Cerebellar nuclear complex (tissue), 1 donor: Measurements from ENCODE around the gene GJB1.
"Not testable (repeated sequence)": the region's sequence is repeated elsewhere in the genome, so short reads cannot be mapped to it uniquely, and the experiment has no call there.

ENCODE experiments used
- DNase-seq, 2 experiments: peaks; one replicate each; lab custom pipeline; 2025; lab: John Stamatoyannopoulos, UW

The GJB1 gene

GRCh38 chrX:71222929-71223328 lies at the start of gene GJB1:
GJB1 (plus strand) TSS chrX:71223224; CDS start chrX:71223708, 484 bp downstream.
- no peak for DNase-seq

- no peak for DNase-seq
These were observed 49.6 kb upstream of the GJB1 start for GRCh38 chrX:71173440-71173839.

- DNase-seq, result no peak
These were observed 48.2 kb upstream of the GJB1 start for GRCh38 chrX:71174795-71175194.

- no peak for DNase-seq
These were observed 47.5 kb upstream of the GJB1 start for GRCh38 chrX:71175531-71175930.

GRCh38 chrX:71177327-71177726 lies 45.7 kb upstream of the GJB1 start:
- no peak for DNase-seq

GRCh38 chrX:71178908-71179307 lies 44.1 kb upstream of the GJB1 start:
- no peak for DNase-seq

GRCh38 chrX:71180579-71181265 lies 42.3 kb upstream of the GJB1 start:
- DNase-seq, result not testable (repeated sequence)

GRCh38 chrX:71181558-71181909 lies 41.5 kb upstream of the GJB1 start:
- DNase-seq, result no peak

GRCh38 chrX:71181910-71182799 lies 40.9 kb upstream of the GJB1 start:
- DNase-seq, result peak in 1 of 2 experiments; percentile 82

- no peak for DNase-seq
These were observed 40.2 kb upstream of the GJB1 start for GRCh38 chrX:71182871-71183270.

GRCh38 chrX:71183341-71183740 lies 39.7 kb upstream of the GJB1 start:
- no peak for DNase-seq

GRCh38 chrX:71184092-71184491 lies 38.9 kb upstream of the GJB1 start:
- no peak for DNase-seq

GRCh38 chrX:71184803-71185495 lies 38.1 kb upstream of the GJB1 start:
- no peak for DNase-seq

GRCh38 chrX:71191248-71191647 lies 31.8 kb upstream of the GJB1 start:
- DNase-seq, result no peak

- no peak for DNase-seq
These were observed 26.9 kb upstream of the GJB1 start for GRCh38 chrX:71195964-71196649.

- no peak for DNase-seq
These were observed 25.0 kb upstream of the GJB1 start for GRCh38 chrX:71198066-71198465.

GRCh38 chrX:71199252-71200008 lies 23.6 kb upstream of the GJB1 start:
- no peak for DNase-seq

GRCh38 chrX:71210816-71211215 lies 12.2 kb upstream of the GJB1 start:
- no peak for DNase-seq

GRCh38 chrX:71212536-71212935 lies 10.5 kb upstream of the GJB1 start:
- no peak for DNase-seq

- DNase-seq, result no peak
These were observed 8.9 kb upstream of the GJB1 start for GRCh38 chrX:71214152-71214551.

GRCh38 chrX:71214604-71215337 lies 8.3 kb upstream of the GJB1 start:
- no peak for DNase-seq
